MM.1S (cell line): ENCODE data around the gene TSPEAR.
"Not testable (repeated sequence)": the region's sequence is repeated elsewhere in the genome, so short reads cannot be mapped to it uniquely, and the experiment has no call there.

Experiments
- DNase-seq: peaks from one replicate; pipeline ENCODE4 v3.0.0-alpha.2; 2015
- H2AFZ ChIP-seq: fragments of 300-600 bp; sonication (generic); 2 replicates; pipeline ENCODE4 v1.6.0; 2016; ENCODE audit warnings: antibody characterized with exemption, low read length
- H3F3A ChIP-seq: fragments of 300-600 bp; sonication (generic); 2 replicates; pipeline ENCODE4 v1.6.1; 2016; ENCODE audit warnings: mild to moderate bottlenecking, antibody characterized with exemption, low read length, moderate library complexity, mixed read lengths; ENCODE audit not compliant: insufficient read depth
- H3K27ac ChIP-seq: fragments of 300-600 bp; sonication (generic); 2 replicates; pipeline ENCODE4 v1.5.1; 2016; ENCODE audit warnings: mild to moderate bottlenecking, low read length
- H3K27me3 ChIP-seq: fragments of 300-600 bp; sonication (generic); replicated peaks from 2 replicates; pipeline ENCODE4 v1.6.0; 2016; ENCODE audit warnings: low read length; ENCODE audit not compliant: insufficient read depth
- H3K36me3 ChIP-seq: fragments of 300-600 bp; sonication (generic); replicated peaks from 2 replicates; pipeline ENCODE4 v1.6.1; 2016; ENCODE audit warnings: mild to moderate bottlenecking, low read length, mixed read lengths; ENCODE audit not compliant: insufficient read depth
- H3K4me1 ChIP-seq: fragments of 300-600 bp; sonication (generic); 2 replicates; pipeline ENCODE4 v1.6.1; 2016; ENCODE audit warnings: low read length, mixed read lengths
- H3K4me2 ChIP-seq: fragments of 300-600 bp; sonication (generic); 2 replicates; pipeline ENCODE4 v1.6.0; 2016; ENCODE audit warnings: low read depth, low read length
- H3K4me3 ChIP-seq: fragments of 300-600 bp; sonication (generic); 2 replicates; pipeline ENCODE4 v1.5.1; 2016; ENCODE audit warnings: low read length, mixed read lengths
- H3K79me2 ChIP-seq: fragments of 300-600 bp; sonication (generic); 2 replicates; pipeline ENCODE4 v1.6.1; 2016; ENCODE audit warnings: mixed run types, low read length, mixed read lengths
- H3K9ac ChIP-seq: fragments of 300-600 bp; sonication (generic); 2 replicates; pipeline ENCODE4 v1.6.1; 2016; ENCODE audit warnings: low read length, mixed read lengths
- H3K9me2 ChIP-seq: fragments of 300-600 bp; sonication (generic); replicated peaks from 2 replicates; pipeline ENCODE4 v1.6.1; 2016; ENCODE audit warnings: mild to moderate bottlenecking, low read length, mixed read lengths; ENCODE audit not compliant: insufficient read depth
- H3K9me3 ChIP-seq: fragments of 300-600 bp; sonication (generic); replicated peaks from 2 replicates; pipeline ENCODE4 v1.6.1; 2016; ENCODE audit warnings: mild to moderate bottlenecking, low read length, mixed read lengths; ENCODE audit not compliant: insufficient read depth
- H4K20me1 ChIP-seq: fragments of 300-600 bp; sonication (generic); 2 replicates; pipeline ENCODE4 v1.6.1; 2016; ENCODE audit warnings: mild to moderate bottlenecking, low read length, moderate library complexity, mixed read lengths; ENCODE audit not compliant: insufficient read depth
- CTCF ChIP-seq: fragments of 300-600 bp; sonication (generic); IDR thresholded peaks from 2 replicates; pipeline ENCODE4 v1.5.1; 2016; ENCODE audit warnings: antibody characterized with exemption, low read length, mixed read lengths
- EZH2 ChIP-seq: fragments of 300-600 bp; sonication (generic); optimal IDR thresholded peaks from 2 replicates; pipeline ENCODE3; 2017; ENCODE audit warnings: low read depth, mild to moderate bottlenecking, antibody characterized with exemption, low read length, mixed read lengths
- EZH2phosphoT487 ChIP-seq: fragments of 300-600 bp; sonication (generic); IDR thresholded peaks from 2 replicates; pipeline ENCODE4 v1.6.1; 2018; ENCODE audit warnings: antibody characterized with exemption, low read length

Gene TSPEAR

GRCh38 chr21:44628707-44629391 lies 82.5 kb downstream of the TSPEAR start:
- H3K79me2 ChIP-seq, result no peaks in the 10 kb centered on the region

GRCh38 chr21:44627831-44628233 lies 83.5 kb downstream of the TSPEAR start:
- H3K27ac ChIP-seq, H3K4me3 ChIP-seq, DNase-seq, H3K36me3 ChIP-seq, H3K4me1 ChIP-seq, H3K9ac ChIP-seq, H4K20me1 ChIP-seq, H2AFZ ChIP-seq, H3K4me2 ChIP-seq, H3F3A ChIP-seq, H3K79me2 ChIP-seq, H3K9me3 ChIP-seq, H3K9me2 ChIP-seq: not testable (repeated sequence)
- peaks cover 55% of the 10 kb centered on the region for H3K27me3 ChIP-seq

More at GRCh38 chr21:44628707-44629391, 82.5 kb downstream of the TSPEAR start:
- H3K4me2 ChIP-seq, result no peak overlapping the region
- no peaks in the 10 kb centered on the region for H4K20me1 ChIP-seq
- H3K4me1 ChIP-seq, result no peaks in the 10 kb centered on the region
- no peaks in the 10 kb centered on the region for H3F3A ChIP-seq
- no peak overlapping the region for H2AFZ ChIP-seq
- no peak overlapping the region for H3K27ac ChIP-seq
- no peak overlapping the region for H3K9ac ChIP-seq
- no peak for TF ChIP-seq CTCF
- H3K4me3 ChIP-seq, result no peak overlapping the region
- no peaks in the 10 kb centered on the region for H3K36me3 ChIP-seq
- no peak for DNase-seq
- H3K9me2 ChIP-seq, result no peaks in the 10 kb centered on the region
- peaks cover 64% of the 10 kb centered on the region for H3K27me3 ChIP-seq
- no peaks in the 10 kb centered on the region for H3K9me3 ChIP-seq

DNA sequence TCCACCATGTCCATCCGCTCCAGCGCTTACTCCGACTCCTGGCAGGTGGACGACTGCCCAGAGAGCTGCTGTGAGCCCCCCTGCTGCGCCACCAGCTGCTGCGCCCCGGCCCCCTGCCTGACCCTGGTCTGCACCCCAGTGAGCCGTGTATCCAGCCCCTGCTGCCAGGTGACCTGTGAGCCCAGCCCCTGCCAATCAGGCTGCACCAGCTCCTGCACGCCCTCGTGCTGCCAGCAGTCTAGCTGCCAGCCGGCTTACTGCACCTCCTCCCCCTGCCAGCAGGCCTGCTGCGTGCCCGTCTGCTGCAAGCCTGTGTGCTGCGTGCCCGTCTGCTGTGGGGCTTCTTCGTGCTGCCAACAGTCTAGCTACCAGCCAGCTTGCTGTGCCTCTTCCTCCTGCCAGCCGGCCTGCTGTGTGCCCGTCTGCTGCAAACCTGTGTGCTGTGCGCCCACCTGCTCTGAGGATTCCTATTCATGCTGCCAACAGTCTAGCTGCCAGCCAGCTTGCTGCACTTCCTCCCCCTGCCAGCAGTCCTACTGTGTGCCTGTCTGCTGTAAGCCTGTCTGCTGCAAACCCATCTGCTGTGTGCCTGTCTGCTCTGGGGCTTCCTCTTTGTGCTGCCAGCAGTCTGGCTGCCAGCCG lies 84.1 kb downstream of the TSPEAR start:
- H3F3A ChIP-seq, H3K9me3 ChIP-seq, H4K20me1 ChIP-seq, H3K4me3 ChIP-seq, H3K4me2 ChIP-seq, H3K79me2 ChIP-seq, H3K4me1 ChIP-seq, H3K36me3 ChIP-seq, DNase-seq, H2AFZ ChIP-seq, H3K9ac ChIP-seq, H3K9me2 ChIP-seq, H3K27ac ChIP-seq: not testable (repeated sequence)
- H3K27me3 ChIP-seq, result peaks cover 50% of the 10 kb centered on the region

DNA sequence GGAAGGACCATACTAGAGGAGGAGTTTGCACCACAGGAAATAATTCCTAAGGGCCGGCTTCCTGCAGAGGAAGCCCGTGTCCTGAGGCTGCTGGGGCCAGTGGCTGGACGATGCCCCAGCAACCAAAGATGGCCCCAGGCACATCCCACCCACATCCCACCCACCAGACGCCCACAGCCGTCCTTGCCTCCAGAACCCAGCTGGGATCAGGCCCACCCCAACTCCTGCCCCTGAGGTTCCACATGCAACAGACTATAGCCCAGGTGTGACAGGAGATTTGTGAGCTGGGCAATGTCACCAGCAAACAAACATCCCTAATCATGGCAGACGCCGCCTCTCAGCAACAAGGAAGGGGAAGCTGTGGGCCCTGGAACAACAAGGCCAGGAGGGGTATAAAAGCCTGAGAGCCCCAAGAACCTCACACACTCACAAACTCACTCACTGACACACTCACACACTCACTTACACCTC lies 84.7 kb downstream of the TSPEAR start, which contains the start of gene KRTAP10-9:
TSS of gene KRTAP10-9 (plus strand) at position 421 of the 471 bp plus-strand sequence. CDS start 79 bp downstream, outside the sequence.
- no peaks in the 10 kb centered on the region for H4K20me1 ChIP-seq
- H3K9me2 ChIP-seq, result no peaks in the 10 kb centered on the region
- no peak within 1 kb of the TSS for H3K4me3 ChIP-seq
- H3K36me3 ChIP-seq, result no peaks in the 10 kb centered on the region
- H3K9ac ChIP-seq, result no peak within 1 kb of the TSS
- no peak within 1 kb of the TSS for H2AFZ ChIP-seq
- no peaks in the 10 kb centered on the region for H3K9me3 ChIP-seq
- no peaks in the 10 kb centered on the region for H3F3A ChIP-seq
- no peaks in the 10 kb centered on the region for H3K4me1 ChIP-seq
- H3K27ac ChIP-seq, result no peak within 1 kb of the TSS
- H3K79me2 ChIP-seq, result no peaks in the 10 kb centered on the region
- peaks cover 46% of the 10 kb centered on the region for H3K27me3 ChIP-seq
- no peak for DNase-seq
- H3K4me2 ChIP-seq, result no peak within 1 kb of the TSS
- TF ChIP-seq EZH2phosphoT487, result no peak
- no peak for TF ChIP-seq EZH2
- no peak for TF ChIP-seq CTCF
